Bronchial epithelial cell (primary cell): Measurements from ENCODE around the gene RAD50. TPM values are rescaled to one million over a fixed set of nuclear protein-coding genes. Genes with fewer than 3 reads are reported as not detected.
"Not testable (repeated sequence)": the region's sequence is repeated elsewhere in the genome, so short reads cannot be mapped to it uniquely, and the experiment has no call there.

ENCODE experiments used
- DNase-seq: peaks from one replicate; pipeline ENCODE4 v3.0.0-alpha.2; 2010; ENCODE audit warnings: low read depth
- FAIRE-seq: peaks from 2 replicates; lab custom pipeline; 2011; peaks lifted over from hg19 to GRCh38; lab: Jason Lieb, UNC
- H3K27me3 ChIP-seq: 2 replicates; pipeline ENCODE4 v1.5.1; 2011; ENCODE audit warnings: low read length; ENCODE audit not compliant: control insufficient read depth, insufficient read depth
- H3K36me3 ChIP-seq: 2 replicates; pipeline ENCODE4 v1.5.1; 2011; ENCODE audit warnings: low read length; ENCODE audit not compliant: control insufficient read depth, insufficient read depth
- H3K4me3 ChIP-seq: 2 replicates; pipeline ENCODE4 v1.5.1; 2011; ENCODE audit warnings: mild to moderate bottlenecking, low read depth, low read length, control low read depth
- total RNA-seq: library from RNA; depleted of rRNA; stranded (reverse); fragments of >200 nt; gene quantifications from 2 replicates; pipeline ENCODE4 v1.2.1, GENCODE V29; 2014
- TF ChIP-seq, protein P1 (sequence below): IDR thresholded peaks from 2 replicates; pipeline ENCODE4 v1.5.1; 2011; ENCODE audit warnings: mild to moderate bottlenecking, moderate library complexity, low read length, control low read depth, inconsistent platforms; ENCODE audit not compliant: insufficient read depth, severe bottlenecking

Gene RAD50
- total RNA-seq, 1 donor from 2014 or later, result 29.2 TPM

DNA sequence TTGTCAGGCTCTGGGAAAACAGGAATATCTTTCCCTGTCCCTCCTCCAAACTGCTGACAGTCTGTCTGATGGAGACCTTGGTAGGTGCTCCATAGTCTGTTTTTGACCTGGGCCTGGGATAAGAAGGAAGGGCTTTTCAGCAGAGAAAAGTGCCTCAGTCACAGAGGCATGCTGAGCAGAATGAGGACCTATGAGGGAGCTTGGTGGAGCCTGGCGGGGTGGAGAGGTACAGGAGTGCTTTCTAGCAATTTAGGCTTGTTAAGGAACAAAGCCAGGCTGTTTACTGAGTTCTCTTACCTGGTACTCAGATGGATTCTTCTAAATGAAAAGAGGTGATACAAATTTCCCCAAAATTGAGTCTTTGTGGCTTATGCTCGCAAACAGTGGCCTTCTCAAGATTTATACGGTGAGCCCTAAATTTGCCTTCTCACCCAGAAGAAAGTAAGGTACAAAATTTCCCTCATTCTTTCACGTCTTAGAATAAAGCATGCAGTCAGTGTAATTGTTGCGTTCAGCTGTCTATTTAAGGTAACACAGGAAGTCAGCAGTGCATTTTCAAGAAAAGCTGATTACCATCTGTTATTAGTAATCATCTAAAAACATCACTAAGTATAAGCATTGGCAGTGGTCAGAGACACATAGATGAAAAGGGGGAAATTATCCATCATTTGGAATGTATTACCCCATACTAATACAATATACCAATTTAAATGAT is 72.6 kb downstream of the RAD50 start:
- H3K27me3 ChIP-seq, result no peaks in the 10 kb centered on the region
- DNase-seq (no peak), FAIRE-seq (no peak)
- peaks cover 3% of the 10 kb centered on the region for H3K36me3 ChIP-seq
- TF ChIP-seq, protein P1, sequence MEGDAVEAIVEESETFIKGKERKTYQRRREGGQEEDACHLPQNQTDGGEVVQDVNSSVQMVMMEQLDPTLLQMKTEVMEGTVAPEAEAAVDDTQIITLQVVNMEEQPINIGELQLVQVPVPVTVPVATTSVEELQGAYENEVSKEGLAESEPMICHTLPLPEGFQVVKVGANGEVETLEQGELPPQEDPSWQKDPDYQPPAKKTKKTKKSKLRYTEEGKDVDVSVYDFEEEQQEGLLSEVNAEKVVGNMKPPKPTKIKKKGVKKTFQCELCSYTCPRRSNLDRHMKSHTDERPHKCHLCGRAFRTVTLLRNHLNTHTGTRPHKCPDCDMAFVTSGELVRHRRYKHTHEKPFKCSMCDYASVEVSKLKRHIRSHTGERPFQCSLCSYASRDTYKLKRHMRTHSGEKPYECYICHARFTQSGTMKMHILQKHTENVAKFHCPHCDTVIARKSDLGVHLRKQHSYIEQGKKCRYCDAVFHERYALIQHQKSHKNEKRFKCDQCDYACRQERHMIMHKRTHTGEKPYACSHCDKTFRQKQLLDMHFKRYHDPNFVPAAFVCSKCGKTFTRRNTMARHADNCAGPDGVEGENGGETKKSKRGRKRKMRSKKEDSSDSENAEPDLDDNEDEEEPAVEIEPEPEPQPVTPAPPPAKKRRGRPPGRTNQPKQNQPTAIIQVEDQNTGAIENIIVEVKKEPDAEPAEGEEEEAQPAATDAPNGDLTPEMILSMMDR, result no peak
- no peak overlapping the region for H3K4me3 ChIP-seq

DNA sequence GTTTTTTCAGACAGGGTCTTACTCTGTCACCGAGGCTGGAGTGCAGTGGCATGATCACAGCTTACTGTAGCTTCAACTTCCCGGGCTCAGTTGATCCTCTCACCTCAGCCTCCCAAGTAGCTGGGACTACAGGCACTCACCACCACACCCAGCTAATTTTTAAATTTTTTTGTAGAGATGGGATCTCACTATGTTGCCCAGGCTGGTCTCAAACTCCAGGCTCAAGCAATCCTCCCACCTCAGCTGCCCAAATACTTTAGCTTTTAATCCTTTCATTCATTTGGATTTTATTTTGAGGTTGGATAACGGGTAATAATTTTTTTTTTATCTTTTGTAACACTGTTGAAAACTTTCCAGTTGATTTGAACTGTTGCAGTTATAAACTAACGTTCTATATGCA is 76.8 kb downstream of the RAD50 start:
- not testable (repeated sequence) for H3K4me3 ChIP-seq, FAIRE-seq, H3K36me3 ChIP-seq, H3K27me3 ChIP-seq, DNase-seq

DNA sequence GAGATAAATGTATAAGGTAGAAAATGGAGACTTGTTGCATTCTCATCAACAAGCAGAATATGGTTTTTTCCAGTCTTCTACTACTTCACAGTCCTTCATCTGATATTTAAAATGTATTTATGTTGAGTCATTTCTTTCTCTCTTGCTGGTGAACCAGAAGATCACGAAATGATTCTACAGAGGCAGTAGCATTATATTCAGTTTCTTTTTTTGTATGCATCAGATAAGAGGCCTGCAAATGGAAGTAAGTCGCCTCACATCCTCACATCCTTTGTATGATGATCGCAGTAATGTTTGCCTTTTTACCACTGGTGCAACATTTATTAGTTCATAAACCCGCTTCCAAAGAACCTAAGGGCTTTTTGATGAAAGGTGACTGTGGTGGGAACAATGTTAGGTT is 79.1 kb downstream of the RAD50 start:
- DNase-seq (no peak), FAIRE-seq (no peak)
- Histone ChIP-seq H3K36me3 (peaks cover 9% of the 10 kb centered on the region), H3K4me3 (no peak overlapping the region), H3K27me3 (no peaks in the 10 kb centered on the region)
- TF ChIP-seq, protein P1, result no peak

DNA sequence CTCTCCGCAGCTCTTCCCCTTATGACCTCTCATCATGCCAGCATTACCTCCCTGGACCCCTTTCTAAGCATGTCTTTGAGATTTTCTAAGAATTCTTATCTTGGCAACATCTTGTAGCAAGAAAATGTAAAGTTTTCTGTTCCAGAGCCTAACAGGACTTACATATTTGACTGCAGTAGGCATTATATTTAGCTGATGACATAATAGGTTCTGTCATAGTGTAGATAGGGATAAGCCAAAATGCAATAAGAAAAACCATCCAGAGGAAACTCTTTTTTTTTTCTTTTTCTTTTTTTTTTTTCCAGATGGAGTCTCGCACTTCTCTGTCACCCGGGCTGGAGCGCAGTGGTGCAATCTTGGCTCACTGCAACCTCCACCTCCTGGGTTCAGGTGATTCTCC is 80.5 kb downstream of the RAD50 start:
- Histone ChIP-seq H3K36me3 (peaks cover 9% of the 10 kb centered on the region), H3K4me3 (no peak overlapping the region), H3K27me3 (no peaks in the 10 kb centered on the region)
- no peak for DNase-seq
- FAIRE-seq, result no peak
- TF ChIP-seq, protein P1, result no peak

DNA sequence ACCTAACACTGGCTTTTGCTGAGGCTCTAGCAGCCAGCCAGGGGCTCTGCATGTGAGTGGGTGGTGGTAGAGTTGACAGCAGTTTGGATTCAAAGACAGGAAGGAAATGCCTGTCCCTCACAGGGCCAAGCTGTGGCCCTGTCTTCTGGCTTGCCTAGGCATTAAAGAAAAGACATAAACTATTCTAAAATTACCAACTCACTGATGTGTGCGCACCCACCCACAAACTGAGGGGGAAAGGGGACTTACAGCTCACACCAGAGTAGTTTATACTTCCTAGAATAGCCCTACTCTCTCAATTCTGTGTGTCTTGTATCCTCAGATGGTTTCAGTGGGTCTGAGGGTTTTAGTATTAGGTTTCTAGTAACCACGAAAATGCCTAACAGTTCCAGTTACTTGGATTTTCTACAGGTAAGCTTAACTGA is 82.9 kb downstream of the RAD50 start:
- DNase-seq, result no peak
- H3K4me3 ChIP-seq, result no peak overlapping the region
- H3K27me3 ChIP-seq, result no peaks in the 10 kb centered on the region
- peaks cover 9% of the 10 kb centered on the region for H3K36me3 ChIP-seq
- TF ChIP-seq, protein P1, result no peak
- no peak for FAIRE-seq

DNA sequence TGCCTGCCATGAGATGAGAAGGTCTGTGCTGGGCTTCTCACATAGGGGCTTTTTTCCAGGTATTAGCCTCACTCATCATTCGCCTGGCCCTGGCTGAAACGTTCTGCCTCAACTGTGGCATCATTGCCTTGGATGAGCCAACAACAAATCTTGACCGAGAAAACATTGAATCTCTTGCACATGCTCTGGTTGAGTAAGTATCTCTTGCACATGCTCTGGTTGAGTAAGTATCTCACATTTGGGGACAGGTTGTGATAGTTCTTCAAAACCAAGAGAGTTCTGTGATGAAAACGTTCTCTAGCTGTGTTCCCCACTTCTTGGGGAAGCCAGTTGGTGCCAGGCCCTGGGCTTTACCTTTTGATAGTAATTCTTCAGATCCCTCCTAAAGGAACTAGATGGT is 83.8 kb downstream of the RAD50 start:
- FAIRE-seq (no peak), DNase-seq (no peak)
- Histone ChIP-seq H3K27me3 (no peaks in the 10 kb centered on the region), H3K36me3 (peaks cover 9% of the 10 kb centered on the region), H3K4me3 (no peak overlapping the region)
- TF ChIP-seq, protein P1, result no peak
